Activated CD4-positive, alpha-beta T cell treated with anti-CD3 and anti-CD28 coated beads, Interleukin-2, amount 10 ng/mL, durations not matched to agents 24 days and 14 days (primary cell): ENCODE measurements around the gene CELA2A. TPM values are rescaled to one million over a fixed set of nuclear protein-coding genes. Genes with fewer than 3 reads are reported as not detected.

Experiments used
- DNase-seq: peaks from one replicate; pipeline ENCODE4 v3.0.0; 2022
- H3K27ac Mint-ChIP-seq: one replicate; pipeline ENCODE4 v1.8.0; 2022; ENCODE audit warnings: mild to moderate bottlenecking, mixed read lengths
- H3K27me3 Mint-ChIP-seq: one replicate; pipeline ENCODE4 v1.8.0; 2022; ENCODE audit warnings: mixed read lengths
- H3K36me3 Mint-ChIP-seq: one replicate; pipeline ENCODE4 v1.8.0; 2022; ENCODE audit warnings: low read depth, mild to moderate bottlenecking, mixed read lengths
- H3K4me1 Mint-ChIP-seq: one replicate; pipeline ENCODE4 v1.8.0; 2021; ENCODE audit warnings: mixed read lengths
- H3K4me3 Mint-ChIP-seq: one replicate; pipeline ENCODE4 v1.8.0; 2022; ENCODE audit warnings: mild to moderate bottlenecking, moderate library complexity, mixed read lengths
- H3K9me3 Mint-ChIP-seq: one replicate; pipeline ENCODE4 v1.8.0; 2021; ENCODE audit warnings: mixed read lengths
- intact Hi-C: fragments of 100-400 bp; cut with micrococcal nuclease; formaldehyde crosslinking; loops from one replicate; pipeline ENCODE4 v1.15.1; 2023
- total RNA-seq: library from RNA; stranded (reverse); gene quantifications from 2 replicates; pipeline ENCODE4 v1.2.3, GENCODE V29; 2022

The CELA2A gene
- not detected in 2 replicates for total RNA-seq

GRCh38 chr1:15456313-15456954 lies at the start of gene CELA2A:
TSS of gene CELA2A (plus strand) at chr1:15456732. CDS start at chr1:15456754, 22 bp downstream.
- intact Hi-C loops: no loop called here
- no peaks in the 10 kb centered on the region for H3K4me1 Mint-ChIP-seq
- peaks cover 5% of the 10 kb centered on the region for H3K27me3 Mint-ChIP-seq

GRCh38 chr1:15407580-15407979 lies 49.0 kb upstream of the CELA2A start:
- intact Hi-C loops: no loop called here
- Mint-ChIP-seq H3K4me1 (peaks cover 20% of the 10 kb centered on the region), H3K27ac (no peak overlapping the region), H3K27me3 (peaks cover 34% of the 10 kb centered on the region), H3K4me3 (no peak overlapping the region), H3K36me3 (peaks cover 15% of the 10 kb centered on the region), H3K9me3 (no peaks in the 10 kb centered on the region)
- DNase-seq: no peak

More at GRCh38 chr1:15456313-15456954, at the start of gene CELA2A:
- Mint-ChIP-seq H3K36me3 (no peaks in the 10 kb centered on the region), H3K27ac (no peak within 1 kb of the TSS), H3K4me3 (no peak within 1 kb of the TSS), H3K9me3 (no peaks in the 10 kb centered on the region)
- no peak for DNase-seq

GRCh38 chr1:15408890-15409387 lies 47.6 kb upstream of the CELA2A start:
- Mint-ChIP-seq H3K27me3 (peaks cover 33% of the 10 kb centered on the region), H3K27ac (peak overlapping the region; percentile 91), H3K36me3 (peaks cover 27% of the 10 kb centered on the region), H3K4me1 (peaks cover 29% of the 10 kb centered on the region), H3K9me3 (no peaks in the 10 kb centered on the region), H3K4me3 (peak overlapping the region; percentile 96)
- intact Hi-C loops: loop anchor here (2.0 kb wide), 1 partner anchor 116 kb away; the partner anchor contains the start of gene CASP9
- no peak for DNase-seq

GRCh38 chr1:15409388-15410222 lies 46.9 kb upstream of the CELA2A start, which contains the start of gene EFHD2:
TSS of gene EFHD2 (plus strand) at chr1:15409888. CDS start at chr1:15409972, 84 bp downstream.
- H3K4me1 Mint-ChIP-seq: peaks cover 35% of the 10 kb centered on the region
- intact Hi-C loops: loop anchor here (2.0 kb wide), 1 partner anchor 115 kb away; the partner anchor contains the start of gene CASP9
- H3K4me3 Mint-ChIP-seq: peak within 1 kb of the TSS; percentile 96

GRCh38 chr1:15410223-15410883 lies 46.2 kb upstream of the CELA2A start:
- DNase-seq: peak; percentile 72
- Mint-ChIP-seq H3K4me1 (peaks cover 42% of the 10 kb centered on the region), H3K9me3 (peaks cover 4% of the 10 kb centered on the region), H3K36me3 (peaks cover 40% of the 10 kb centered on the region), H3K27me3 (peaks cover 28% of the 10 kb centered on the region), H3K27ac (peak overlapping the region; percentile 91), H3K4me3 (peak overlapping the region; percentile 96)
- intact Hi-C loops: no loop called here

More at GRCh38 chr1:15409388-15410222, 46.9 kb upstream of the CELA2A start, which contains the start of gene EFHD2:
- DNase-seq: peak; percentile 96
- Mint-ChIP-seq H3K27me3 (peaks cover 32% of the 10 kb centered on the region), H3K9me3 (no peaks in the 10 kb centered on the region), H3K27ac (peak within 1 kb of the TSS; percentile 91), H3K36me3 (peaks cover 32% of the 10 kb centered on the region)

- peaks cover 4% of the 10 kb centered on the region for H3K9me3 Mint-ChIP-seq
- peak overlapping the region; percentile 91 for H3K27ac Mint-ChIP-seq
- intact Hi-C loops: no loop called here
- H3K4me3 Mint-ChIP-seq: peak overlapping the region; percentile 96
- no peak for DNase-seq
- H3K27me3 Mint-ChIP-seq: peaks cover 26% of the 10 kb centered on the region
- peaks cover 45% of the 10 kb centered on the region for H3K36me3 Mint-ChIP-seq
- H3K4me1 Mint-ChIP-seq: peaks cover 48% of the 10 kb centered on the region
These were observed 45.7 kb upstream of the CELA2A start for GRCh38 chr1:15410884-15411245.

- H3K27ac Mint-ChIP-seq: peak overlapping the region; percentile 91
- H3K9me3 Mint-ChIP-seq: peaks cover 4% of the 10 kb centered on the region
- peak overlapping the region; percentile 96 for H3K4me3 Mint-ChIP-seq
- H3K27me3 Mint-ChIP-seq: peaks cover 23% of the 10 kb centered on the region
- intact Hi-C loops: no loop called here
- peaks cover 47% of the 10 kb centered on the region for H3K36me3 Mint-ChIP-seq
- H3K4me1 Mint-ChIP-seq: peaks cover 56% of the 10 kb centered on the region
- DNase-seq: peak; percentile 84
These were observed 44.9 kb upstream of the CELA2A start for GRCh38 chr1:15411593-15412137.

GRCh38 chr1:15412175-15412800 lies 44.2 kb upstream of the CELA2A start:
- H3K4me1 Mint-ChIP-seq: peaks cover 56% of the 10 kb centered on the region
- DNase-seq: peak; percentile 72
- H3K27me3 Mint-ChIP-seq: peaks cover 17% of the 10 kb centered on the region
- intact Hi-C loops: no loop called here
- H3K9me3 Mint-ChIP-seq: peaks cover 4% of the 10 kb centered on the region
- peaks cover 47% of the 10 kb centered on the region for H3K36me3 Mint-ChIP-seq
- peak overlapping the region; percentile 91 for H3K27ac Mint-ChIP-seq
- H3K4me3 Mint-ChIP-seq: peak overlapping the region; percentile 96

GRCh38 chr1:15412843-15413242 lies 43.7 kb upstream of the CELA2A start:
- DNase-seq: no peak
- H3K4me1 Mint-ChIP-seq: peaks cover 61% of the 10 kb centered on the region
- H3K27ac Mint-ChIP-seq: no peak overlapping the region
- H3K4me3 Mint-ChIP-seq: peak overlapping the region; percentile 96
- peaks cover 47% of the 10 kb centered on the region for H3K36me3 Mint-ChIP-seq
- H3K27me3 Mint-ChIP-seq: peaks cover 11% of the 10 kb centered on the region
- peaks cover 4% of the 10 kb centered on the region for H3K9me3 Mint-ChIP-seq
- intact Hi-C loops: no loop called here

GRCh38 chr1:15413563-15414444 lies 42.7 kb upstream of the CELA2A start:
- peak overlapping the region; percentile 26 for H3K4me3 Mint-ChIP-seq
- peaks cover 49% of the 10 kb centered on the region for H3K36me3 Mint-ChIP-seq
- DNase-seq: no peak
- intact Hi-C loops: no loop called here
- H3K9me3 Mint-ChIP-seq: peaks cover 4% of the 10 kb centered on the region
- H3K27ac Mint-ChIP-seq: peak overlapping the region; percentile 65
- H3K27me3 Mint-ChIP-seq: peaks cover 5% of the 10 kb centered on the region
- H3K4me1 Mint-ChIP-seq: peaks cover 65% of the 10 kb centered on the region

GRCh38 chr1:15414445-15414983 lies 42.0 kb upstream of the CELA2A start:
- no peak overlapping the region for H3K27ac Mint-ChIP-seq
- H3K9me3 Mint-ChIP-seq: peaks cover 4% of the 10 kb centered on the region
- H3K4me3 Mint-ChIP-seq: no peak overlapping the region
- H3K4me1 Mint-ChIP-seq: peaks cover 64% of the 10 kb centered on the region
- H3K27me3 Mint-ChIP-seq: no peaks in the 10 kb centered on the region
- H3K36me3 Mint-ChIP-seq: peaks cover 50% of the 10 kb centered on the region
- no peak for DNase-seq
- intact Hi-C loops: no loop called here
